ENCODE measurements around the gene TGFBR1.

TGFBR1 gene

GRCh38 chr9:99155736-99156135 is 50.8 kb downstream of the TGFBR1 start:
- Histone ChIP-seq H3K27ac (ENCODE audit: low read depth, low read length) (no peak overlapping the region), H3K9ac (ENCODE audit: low read length) (no peak overlapping the region), H3K27me3 (ENCODE audit: low read length) (no peaks in the 10 kb centered on the region), H3F3A (ENCODE audit: insufficient read depth) (no peaks in the 10 kb centered on the region), H3K4me2 (ENCODE audit: low read depth, low read length, poor library complexity, severe bottlenecking) (no peak overlapping the region), H3K36me3 (ENCODE audit: low read length) (no peaks in the 10 kb centered on the region), H3K9me3 (ENCODE audit: insufficient read depth, low read length) (no peaks in the 10 kb centered on the region), H4K20me1 (ENCODE audit: low read depth, low read length) (no peaks in the 10 kb centered on the region), H3K9me2 (replicated peaks; ENCODE audit: insufficient read depth, low read length) (no peaks in the 10 kb centered on the region), H3K4me3 (ENCODE audit: insufficient read depth, low read length, poor library complexity, severe bottlenecking) (no peak overlapping the region), H3K79me2 (ENCODE audit: insufficient read depth, low read length) (no peaks in the 10 kb centered on the region), H2AFZ (ENCODE audit: low read depth, low read length, severe bottlenecking) (no peak overlapping the region)
- TF ChIP-seq EZH2phosphoT487 (conservative IDR thresholded peaks at IDR 0.05; ENCODE audit: low read length) (no peak), CTCF (IDR thresholded peaks at IDR 0.05; ENCODE audit: insufficient read depth, low read length, poor library complexity, severe bottlenecking) (no peak)

DNA sequence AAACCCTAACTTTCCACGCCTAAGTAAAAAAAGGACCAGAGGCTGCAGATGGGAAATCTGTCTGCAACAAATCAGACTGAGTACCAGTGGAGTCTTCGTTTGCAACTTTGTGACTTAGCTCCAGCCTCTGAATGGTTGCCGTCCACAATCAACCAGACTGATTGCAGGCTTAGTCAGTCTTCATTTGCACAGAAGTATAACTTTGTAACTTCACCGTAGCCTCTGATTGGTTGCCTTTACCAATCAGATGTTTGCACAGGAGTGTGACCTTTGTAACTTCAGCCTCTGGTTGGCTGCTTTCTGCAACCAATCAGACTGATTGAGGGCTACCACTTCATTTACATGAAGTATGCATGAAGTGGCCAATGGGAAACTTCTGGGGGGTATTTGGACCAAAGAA is 53.7 kb downstream of the TGFBR1 start:
- Histone ChIP-seq H4K20me1 (ENCODE audit: low read depth, low read length) (no peaks in the 10 kb centered on the region), H3K4me2 (ENCODE audit: low read depth, low read length, poor library complexity, severe bottlenecking) (no peak overlapping the region), H3K9ac (ENCODE audit: low read length) (no peak overlapping the region), H3F3A (ENCODE audit: insufficient read depth) (peaks cover 4% of the 10 kb centered on the region; the same call in 1 of the 2 replicates), H3K9me3 (ENCODE audit: insufficient read depth, low read length) (no peaks in the 10 kb centered on the region), H3K9me2 (replicated peaks; ENCODE audit: insufficient read depth, low read length) (no peaks in the 10 kb centered on the region), H3K27me3 (ENCODE audit: low read length) (no peaks in the 10 kb centered on the region), H3K79me2 (ENCODE audit: insufficient read depth, low read length) (no peaks in the 10 kb centered on the region), H3K36me3 (ENCODE audit: low read length) (no peaks in the 10 kb centered on the region), H3K4me3 (ENCODE audit: insufficient read depth, low read length, poor library complexity, severe bottlenecking) (no peak overlapping the region), H3K27ac (ENCODE audit: low read depth, low read length) (no peak overlapping the region), H2AFZ (ENCODE audit: low read depth, low read length, severe bottlenecking) (no peak overlapping the region)
- no peak for TF ChIP-seq EZH2phosphoT487 (conservative IDR thresholded peaks at IDR 0.05; ENCODE audit: low read length)
- TF ChIP-seq CTCF (IDR thresholded peaks at IDR 0.05; ENCODE audit: insufficient read depth, low read length, poor library complexity, severe bottlenecking) = no peak

DNA sequence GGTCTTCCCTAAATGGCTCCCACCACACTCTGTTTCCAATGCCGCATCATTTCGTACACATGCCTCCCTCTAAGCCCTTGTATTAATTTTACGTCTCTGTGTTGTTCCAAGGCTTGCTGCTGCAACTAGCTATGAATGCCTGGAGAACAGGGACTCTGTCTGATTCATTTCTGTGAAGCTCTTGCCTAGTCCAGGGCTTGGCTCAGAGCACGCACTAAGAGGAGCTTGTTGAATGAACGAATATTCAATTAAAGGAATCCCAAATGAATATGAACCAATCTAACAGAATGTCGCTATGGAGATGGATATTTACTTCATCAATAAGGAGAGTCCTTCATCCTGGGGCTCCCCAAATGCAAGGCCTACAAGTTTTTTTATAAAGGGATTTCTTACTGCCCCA is 55.3 kb downstream of the TGFBR1 start:
- Histone ChIP-seq H3K27me3 (ENCODE audit: low read length) (no peaks in the 10 kb centered on the region), H3K27ac (ENCODE audit: low read depth, low read length) (no peak overlapping the region), H3K4me2 (ENCODE audit: low read depth, low read length, poor library complexity, severe bottlenecking) (no peak overlapping the region), H3K79me2 (ENCODE audit: insufficient read depth, low read length) (no peaks in the 10 kb centered on the region), H3K36me3 (ENCODE audit: low read length) (no peaks in the 10 kb centered on the region), H3K9me3 (ENCODE audit: insufficient read depth, low read length) (no peaks in the 10 kb centered on the region), H2AFZ (ENCODE audit: low read depth, low read length, severe bottlenecking) (no peak overlapping the region), H3K9ac (ENCODE audit: low read length) (no peak overlapping the region), H4K20me1 (ENCODE audit: low read depth, low read length) (no peaks in the 10 kb centered on the region), H3K9me2 (replicated peaks; ENCODE audit: insufficient read depth, low read length) (no peaks in the 10 kb centered on the region), H3F3A (ENCODE audit: insufficient read depth) (peaks cover 20% of the 10 kb centered on the region), H3K4me3 (ENCODE audit: insufficient read depth, low read length, poor library complexity, severe bottlenecking) (no peak overlapping the region)
- no peak for TF ChIP-seq EZH2phosphoT487 (conservative IDR thresholded peaks at IDR 0.05; ENCODE audit: low read length)
- no peak for TF ChIP-seq CTCF (IDR thresholded peaks at IDR 0.05; ENCODE audit: insufficient read depth, low read length, poor library complexity, severe bottlenecking)

All from SU-DHL-6 (cell line).